ENCODE results near the gene LCAT. TPM values are rescaled to one million over a fixed set of nuclear protein-coding genes. Genes with fewer than 3 reads are reported as not detected.
"Not testable (repeated sequence)": the region's sequence is repeated elsewhere in the genome, so short reads cannot be mapped to it uniquely, and the experiment has no call there.

Gene LCAT
- total and polyA plus RNA-seq, 8 donors, result 23.9 to 37.6 (median 31.5) TPM

DNA sequence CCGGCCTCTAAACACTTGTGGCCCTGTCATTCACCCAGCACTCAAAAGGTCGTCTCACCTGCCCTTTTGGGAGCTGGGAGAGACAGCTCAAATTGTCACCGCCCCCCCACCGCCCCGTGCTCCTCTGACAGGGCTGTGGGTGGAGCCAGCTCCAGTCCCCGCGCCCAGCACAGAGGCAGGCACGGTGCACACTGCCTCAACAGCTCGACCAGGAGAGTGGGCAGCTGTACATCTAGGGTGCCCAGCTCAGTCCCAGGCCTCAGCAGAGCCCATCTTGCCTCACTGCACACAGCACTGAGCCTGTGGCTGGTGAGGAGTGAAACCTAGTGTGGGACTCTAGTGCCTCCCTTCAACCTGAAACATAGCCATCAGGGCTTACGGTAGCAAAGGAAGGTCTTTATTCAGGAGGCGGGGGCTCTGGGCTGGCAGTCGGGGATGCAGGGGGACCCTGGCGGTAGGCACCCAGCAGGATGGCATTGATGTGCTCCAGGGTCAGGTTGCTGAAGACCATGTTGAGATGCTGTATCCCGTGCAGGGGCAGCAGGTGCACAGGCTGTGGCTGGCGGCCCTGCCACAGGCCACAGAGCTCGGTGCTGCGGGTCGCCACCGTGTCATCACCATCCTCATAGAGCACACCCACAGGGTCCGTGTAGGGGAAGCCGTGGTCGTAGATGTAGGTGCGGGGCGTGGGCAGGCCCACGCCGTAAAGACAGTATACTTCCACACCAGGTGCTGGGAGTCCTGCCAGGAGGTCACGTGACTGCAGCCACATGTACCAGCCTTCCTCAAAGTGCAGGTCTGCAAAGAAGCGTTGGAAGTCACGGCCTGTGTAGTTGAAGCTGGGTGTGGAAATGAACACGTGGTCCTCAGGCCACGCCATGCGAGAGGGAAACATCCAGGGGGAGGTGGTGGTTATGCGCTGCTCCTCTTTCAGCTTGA lies 4.1 kb downstream of the LCAT start:
- TF ChIP-seq, protein P1, sequence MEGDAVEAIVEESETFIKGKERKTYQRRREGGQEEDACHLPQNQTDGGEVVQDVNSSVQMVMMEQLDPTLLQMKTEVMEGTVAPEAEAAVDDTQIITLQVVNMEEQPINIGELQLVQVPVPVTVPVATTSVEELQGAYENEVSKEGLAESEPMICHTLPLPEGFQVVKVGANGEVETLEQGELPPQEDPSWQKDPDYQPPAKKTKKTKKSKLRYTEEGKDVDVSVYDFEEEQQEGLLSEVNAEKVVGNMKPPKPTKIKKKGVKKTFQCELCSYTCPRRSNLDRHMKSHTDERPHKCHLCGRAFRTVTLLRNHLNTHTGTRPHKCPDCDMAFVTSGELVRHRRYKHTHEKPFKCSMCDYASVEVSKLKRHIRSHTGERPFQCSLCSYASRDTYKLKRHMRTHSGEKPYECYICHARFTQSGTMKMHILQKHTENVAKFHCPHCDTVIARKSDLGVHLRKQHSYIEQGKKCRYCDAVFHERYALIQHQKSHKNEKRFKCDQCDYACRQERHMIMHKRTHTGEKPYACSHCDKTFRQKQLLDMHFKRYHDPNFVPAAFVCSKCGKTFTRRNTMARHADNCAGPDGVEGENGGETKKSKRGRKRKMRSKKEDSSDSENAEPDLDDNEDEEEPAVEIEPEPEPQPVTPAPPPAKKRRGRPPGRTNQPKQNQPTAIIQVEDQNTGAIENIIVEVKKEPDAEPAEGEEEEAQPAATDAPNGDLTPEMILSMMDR (IDR thresholded peaks at IDR 0.05), result no peak
- Histone ChIP-seq H3K4me3 (no peak overlapping the region), H3K27me3 (no peaks in the 10 kb centered on the region), H3K9me3 (no peaks in the 10 kb centered on the region), H3K4me1 (peaks cover 7 to 18% of the 10 kb centered on the region in 2 donors), H3K36me3 (peaks cover 0 to 49% of the 10 kb centered on the region in 2 donors), H3K27ac (no peak overlapping the region)
- DNase-seq (no peak), ATAC-seq (no peak)
- intact Hi-C loops (cut with DNase I), result no loop called here

DNA sequence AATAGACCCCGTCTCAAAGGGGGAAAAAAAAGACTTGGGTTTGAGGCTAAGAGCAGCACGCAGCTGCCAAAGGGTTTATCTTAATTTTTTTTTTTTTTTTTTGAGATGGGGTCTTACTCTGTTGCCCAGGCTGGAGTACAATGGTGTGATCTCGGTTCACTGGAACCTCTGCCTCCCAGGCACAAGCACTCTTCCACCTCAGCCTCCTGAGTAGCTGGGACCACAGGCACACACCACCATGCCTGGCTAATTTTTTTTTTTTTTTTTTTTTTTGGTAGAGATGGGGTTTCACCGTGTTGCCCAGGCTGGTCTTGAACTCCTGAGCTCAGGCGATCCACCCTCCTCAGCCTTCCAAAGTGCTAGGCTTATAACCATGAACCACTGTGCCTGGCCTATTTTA lies 6.2 kb downstream of the LCAT start:
- ATAC-seq; H3K27me3 ChIP-seq; H3K4me3 ChIP-seq; intact Hi-C loops (cut with DNase I); H3K9me3 ChIP-seq; DNase-seq: not testable (repeated sequence)
- peak overlapping the region in 1 of 2 donors; percentile 97 for H3K27ac ChIP-seq
- peaks cover 7 to 25% of the 10 kb centered on the region in 2 donors for H3K4me1 ChIP-seq
- peaks cover 0 to 50% of the 10 kb centered on the region in 2 donors for H3K36me3 ChIP-seq

DNA sequence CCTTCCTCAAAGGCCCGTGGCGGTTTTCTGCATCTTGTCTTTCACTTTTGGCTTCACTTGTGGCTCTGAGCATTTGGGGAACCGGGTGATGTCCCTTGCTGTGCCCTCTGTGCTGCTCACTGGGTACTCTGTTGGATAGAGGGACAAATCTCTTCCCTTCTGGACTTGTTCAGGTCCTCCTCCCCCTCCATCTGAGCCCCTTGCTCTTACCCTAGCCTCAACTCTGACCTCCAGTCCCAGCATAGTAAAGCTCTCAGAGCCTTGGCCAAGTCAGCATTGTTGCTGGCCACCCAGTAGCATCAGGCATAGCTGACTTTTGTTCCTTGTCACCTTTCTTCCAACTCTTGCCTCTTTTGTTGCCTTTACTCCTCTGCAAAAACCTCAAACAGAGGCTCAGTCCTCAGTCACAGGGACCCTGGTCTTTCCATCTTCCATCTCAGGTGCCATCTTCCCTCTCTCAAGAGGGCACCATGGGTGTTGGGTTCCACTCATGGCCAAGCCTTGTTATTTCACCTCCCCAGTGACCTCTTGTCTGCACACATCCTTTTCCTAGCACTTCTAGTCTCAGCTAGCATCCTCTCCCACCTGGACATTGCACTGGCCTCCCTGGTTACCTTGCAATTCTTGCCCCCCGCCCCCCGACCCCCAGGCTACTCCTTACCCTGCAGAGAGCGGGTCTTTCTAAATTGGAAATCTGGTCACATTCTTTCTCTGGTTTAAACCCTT lies 6.9 kb downstream of the LCAT start:
- peak in 1 of 4 donors; percentile 82 for DNase-seq
- peak overlapping the region; percentile 70 to 97 for H3K4me3 ChIP-seq
- intact Hi-C loops (cut with DNase I), result no loop called here

DNA sequence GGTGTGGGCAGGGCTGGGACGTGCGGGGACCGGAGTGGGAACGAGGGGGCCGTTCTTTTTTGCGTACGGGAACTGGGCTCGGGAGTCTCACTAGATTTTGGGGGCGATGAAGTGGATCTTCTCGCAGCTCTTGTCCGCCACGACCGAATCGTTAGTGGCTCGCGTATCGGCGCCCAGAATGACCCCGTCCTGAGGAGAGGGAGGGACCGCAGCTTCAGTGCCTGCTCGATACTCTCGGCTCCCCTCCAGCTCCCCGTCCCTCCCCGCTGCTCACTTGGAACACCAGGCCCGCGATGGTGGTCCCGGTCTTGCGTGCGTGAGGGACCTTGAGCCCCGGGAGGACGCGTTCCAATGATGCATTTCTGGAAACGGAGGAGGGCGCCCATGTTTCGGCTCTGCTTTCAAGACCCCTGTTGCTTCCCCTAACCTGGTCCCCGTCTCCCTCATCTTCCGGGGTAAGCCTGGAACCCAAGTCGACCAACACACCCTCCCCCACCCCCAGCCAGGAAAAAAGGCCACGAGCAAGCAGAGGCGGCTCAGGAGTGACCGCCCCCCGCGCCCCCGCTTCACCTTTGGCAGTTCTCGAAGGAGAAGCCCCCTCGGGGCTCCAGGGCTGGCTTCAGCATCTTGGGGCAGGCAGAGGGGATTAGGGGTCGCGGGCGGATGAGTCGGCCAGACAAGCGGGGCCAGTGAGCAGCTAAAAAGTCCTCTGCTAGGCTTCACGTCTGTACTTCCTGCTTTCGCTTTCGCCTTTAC lies 7.6 kb downstream of the LCAT start, which contains the start of gene PSMB10:
Gene PSMB10 (minus strand): TSS at position 727 of the 756 bp plus-strand sequence. CDS start 101 bp downstream, at position 626.
- Histone ChIP-seq H3K27me3 (no peaks in the 10 kb centered on the region), H3K4me3 (peak within 1 kb of the TSS; percentile 70 to 97), H3K36me3 (peaks cover 0 to 57% of the 10 kb centered on the region in 2 donors), H3K9me3 (no peaks in the 10 kb centered on the region), H3K27ac (peak within 1 kb of the TSS; percentile 91 to 97), H3K4me1 (peaks cover 7 to 25% of the 10 kb centered on the region in 2 donors)
- DNase-seq (peak in 3 of 4 donors; percentile 42 to 84 (median 58)), ATAC-seq (peak; percentile 59)
- intact Hi-C loops (cut with DNase I), result no loop called here
- TF ChIP-seq, protein P1 (IDR thresholded peaks at IDR 0.05), result no peak

More for the DNA sequence above, 6.9 kb downstream of the LCAT start:
- Histone ChIP-seq H3K9me3 (no peaks in the 10 kb centered on the region), H3K36me3 (peaks cover 0 to 50% of the 10 kb centered on the region in 2 donors), H3K4me1 (peaks cover 7 to 25% of the 10 kb centered on the region in 2 donors), H3K27me3 (no peaks in the 10 kb centered on the region), H3K27ac (peak overlapping the region; percentile 91 to 97)
- ATAC-seq, result no peak
- TF ChIP-seq, protein P1 (IDR thresholded peaks at IDR 0.05), result no peak

Measured in left lung (tissue), 10 donors.